Skin epidermis (tissue), 12 donors: Measurements from ENCODE around the gene AGRP.
"Not testable (repeated sequence)": the region's sequence is repeated elsewhere in the genome, so short reads cannot be mapped to it uniquely, and the experiment has no call there.

ENCODE experiments used
- H3K27ac ChIP-seq, 21 experiments: fragments of 200-600 bp; sonication (generic) in 11 of 21; one replicate each; pipeline ENCODE4 v1.5.0; 2020; ENCODE audit warnings: mild to moderate bottlenecking in 3 of 21, inconsistent platforms in 2 of 21, moderate library complexity in 2 of 21
- H3K4me3 ChIP-seq, 7 experiments: fragments of 200-600 bp; sonication (generic) in 2 of 7; one replicate each; pipeline ENCODE4 v1.5.0; 2020; ENCODE audit warnings: inconsistent platforms in 2 of 7, mild to moderate bottlenecking in 2 of 7, moderate library complexity in 1 of 7

The AGRP gene

GRCh38 chr16:67483150-67483549 is at the start of gene AGRP:
TSS of gene AGRP (minus strand) at chr16:67483547. CDS start at chr16:67483398, 149 bp downstream.
- H3K4me3 ChIP-seq = peak within 1 kb of the TSS in 4 of 7 experiments; percentile 70 to 90 (median 78)
- H3K27ac ChIP-seq = peak within 1 kb of the TSS in 19 of 21 experiments; percentile 42 to 99 (median 93)

- peak overlapping the region in 20 of 21 experiments; percentile 23 to 92 (median 86) for H3K27ac ChIP-seq
These were observed 47.9 kb upstream of the AGRP start for GRCh38 chr16:67531247-67531646.

GRCh38 chr16:67530013-67530939 is 46.9 kb upstream of the AGRP start:
- Histone ChIP-seq H3K4me3 (peak overlapping the region; percentile 58 to 80 (median 65)), H3K27ac (peak overlapping the region in 20 of 21 experiments; percentile 49 to 92 (median 87))

More at GRCh38 chr16:67531247-67531646, 47.9 kb upstream of the AGRP start:
- H3K4me3 ChIP-seq = peak overlapping the region in 1 of 7 experiments; percentile 62

GRCh38 chr16:67529582-67530012 is 46.2 kb upstream of the AGRP start:
- peak overlapping the region; percentile 58 to 80 (median 65) for H3K4me3 ChIP-seq
- peak overlapping the region; percentile 49 to 92 (median 87) for H3K27ac ChIP-seq

GRCh38 chr16:67528870-67529581 is 45.7 kb upstream of the AGRP start:
- Histone ChIP-seq H3K27ac (peak overlapping the region; percentile 49 to 92 (median 87)), H3K4me3 (peak overlapping the region; percentile 58 to 80 (median 65))

- peak within 1 kb of the TSS; percentile 49 to 92 (median 87) for H3K27ac ChIP-seq
- H3K4me3 ChIP-seq = peak within 1 kb of the TSS; percentile 58 to 80 (median 65)
These were observed 45.0 kb upstream of the AGRP start, which contains the start of gene RIPOR1 for GRCh38 chr16:67528222-67528869. TSS of gene RIPOR1 (plus strand) at chr16:67528829. CDS start at chr16:67538447, 9,618 bp downstream.

GRCh38 chr16:67526149-67526791 is 42.9 kb upstream of the AGRP start:
- Histone ChIP-seq H3K27ac (no peak overlapping the region), H3K4me3 (no peak overlapping the region)

GRCh38 chr16:67525176-67525860 is 42.0 kb upstream of the AGRP start:
- H3K27ac ChIP-seq = no peak overlapping the region
- H3K4me3 ChIP-seq = no peak overlapping the region

GRCh38 chr16:67521095-67521804 is 37.9 kb upstream of the AGRP start:
- Histone ChIP-seq H3K4me3 (peak overlapping the region; percentile 27 to 34 (median 33)), H3K27ac (peak overlapping the region in 20 of 21 experiments; percentile 72 to 91 (median 86))

GRCh38 chr16:67519242-67519641 is 35.9 kb upstream of the AGRP start:
- H3K4me3 ChIP-seq = no peak overlapping the region
- peak overlapping the region in 2 of 21 experiments; percentile 33 to 34 for H3K27ac ChIP-seq

- Histone ChIP-seq H3K4me3 (no peak overlapping the region), H3K27ac (peak overlapping the region in 5 of 21 experiments; percentile 10 to 77 (median 18))
These were observed 35.3 kb upstream of the AGRP start for GRCh38 chr16:67518676-67519075.

GRCh38 chr16:67517661-67518423 is 34.5 kb upstream of the AGRP start:
- Histone ChIP-seq H3K4me3 (no peak overlapping the region), H3K27ac (peak overlapping the region in 5 of 21 experiments; percentile 13 to 77 (median 18))

- H3K4me3 ChIP-seq = no peak overlapping the region
- H3K27ac ChIP-seq = peak overlapping the region in 3 of 21 experiments; percentile 16 to 34 (median 26)
These were observed 33.8 kb upstream of the AGRP start for GRCh38 chr16:67517155-67517445.

GRCh38 chr16:67516296-67517154 is 33.2 kb upstream of the AGRP start:
- Histone ChIP-seq H3K4me3 (no peak overlapping the region), H3K27ac (peak overlapping the region in 3 of 21 experiments; percentile 14 to 34 (median 26))

- H3K27ac ChIP-seq = no peak overlapping the region
These were observed 31.1 kb upstream of the AGRP start for GRCh38 chr16:67514382-67514828.

GRCh38 chr16:67513892-67514291 is 30.5 kb upstream of the AGRP start:
- H3K27ac ChIP-seq = not testable (repeated sequence)

More at GRCh38 chr16:67514382-67514828, 31.1 kb upstream of the AGRP start:
- no peak overlapping the region for H3K4me3 ChIP-seq

More at GRCh38 chr16:67513892-67514291, 30.5 kb upstream of the AGRP start:
- H3K4me3 ChIP-seq = not testable (repeated sequence)
